Measurements from ENCODE around the gene IL16. TPM values are rescaled to one million over a fixed set of nuclear protein-coding genes. Genes with fewer than 3 reads are reported as not detected.

IL16 gene
- polyA plus RNA-seq, 2 of the 4 experiments (the other 2 are of a cell fraction): 0.09 TPM; not detected in 1

DNA sequence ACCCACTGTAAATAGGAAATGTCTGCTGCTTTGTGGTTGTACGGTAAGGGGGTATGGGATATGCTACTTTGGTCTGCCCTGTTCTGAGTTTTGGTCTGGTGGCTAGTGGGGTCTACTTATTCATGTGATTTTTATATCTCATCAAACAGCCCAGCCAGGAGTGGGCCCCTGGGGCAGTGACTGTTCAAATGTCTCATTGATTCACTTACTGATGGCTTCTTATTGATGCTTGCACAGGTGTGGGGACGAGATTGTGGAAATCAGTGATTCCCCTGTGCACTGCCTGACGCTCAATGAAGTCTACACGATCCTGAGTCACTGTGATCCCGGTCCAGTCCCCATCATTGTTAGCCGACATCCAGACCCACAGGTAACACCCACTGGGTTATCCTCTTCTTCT is 88.8 kb downstream of the IL16 start:
- CTCF ChIA-PET: interaction anchor here (0.7 to 2.2 kb wide), 3 partner anchors 11 to 266 kb away, joined by 3 to 17 read pairs (median 5); no protein-coding TSS in a partner anchor
- H3K4me2 ChIP-seq: no peak overlapping the region
- TF ChIP-seq BHLHE40 (IDR thresholded peaks at IDR 0.05; ENCODE audit: low read depth, low read length): no peak
- TF ChIP-seq MAZ (IDR thresholded peaks at IDR 0.05; ENCODE audit: borderline replicate concordance, low read depth, low read length): no peak
- H3K27ac ChIP-seq: no peak overlapping the region
- no peaks in the 10 kb centered on the region for H3K4me1 ChIP-seq
- no peaks in the 10 kb centered on the region for H3K9me3 ChIP-seq
- no peak for DNase-seq (ENCODE audit: low read depth in 1 of 2, low spot score in 1 of 2)
- FAIRE-seq: no peak
- no peak overlapping the region for H3K4me3 ChIP-seq
- no peak for ATAC-seq
- WGBS (ENCODE audit: missing lambda C conversion rate): 21% methylated on average over 6 of the region's 6 CpGs
- POLR2A ChIA-PET: no interaction called here

DNA sequence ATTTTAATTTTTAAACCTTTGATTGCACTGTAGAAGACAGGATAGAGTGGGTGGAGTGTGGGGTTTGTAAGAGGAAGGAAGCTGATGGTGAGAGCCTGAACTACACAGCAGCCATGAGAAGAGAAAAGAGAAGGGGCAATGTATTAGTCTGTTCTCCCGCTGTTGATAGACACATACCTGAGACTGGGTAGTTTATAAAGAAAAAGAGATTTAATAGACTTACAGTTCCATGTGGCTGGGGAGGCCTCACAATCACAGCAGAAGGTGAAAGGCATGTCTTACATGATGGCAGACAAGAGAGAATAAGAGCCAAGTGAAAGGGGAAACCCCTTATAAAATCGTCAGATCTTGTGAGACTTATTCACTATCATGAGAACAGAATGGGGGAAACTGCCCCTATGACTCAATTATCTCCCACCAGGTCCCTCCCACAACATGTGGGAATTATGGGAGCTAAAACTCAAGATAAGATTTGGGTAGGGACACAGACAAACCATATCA is 90.0 kb downstream of the IL16 start:
- ATAC-seq: no peak
- ChIA-PET POLR2A (no interaction called here), CTCF (interaction anchor here (1.2 to 2.2 kb wide), 6 partner anchors 11 to 114 kb away, joined by 3 to 17 read pairs (median 4); no protein-coding TSS in a partner anchor)
- TF ChIP-seq EHF (CRISPR knock-in tag; IDR thresholded peaks at IDR 0.05) (no peak), REST (IDR thresholded peaks at IDR 0.05) (no peak), ZFP36 (IDR thresholded peaks at IDR 0.05; ENCODE audit: borderline replicate concordance, partially characterized antibody) (no peak), RFX5 (IDR thresholded peaks at IDR 0.05) (no peak), MAZ (IDR thresholded peaks at IDR 0.05; ENCODE audit: borderline replicate concordance, low read depth, low read length) (no peak), RCOR1 (IDR thresholded peaks at IDR 0.05; ENCODE audit: low read depth, low read length) (no peak), HEYL (CRISPR knock-in tag; IDR thresholded peaks at IDR 0.05) (no peak), RARB (CRISPR knock-in tag; IDR thresholded peaks at IDR 0.05) (no peak), TP53 (CRISPR knock-in tag; IDR thresholded peaks at IDR 0.05) (no peak), NR3C1 (IDR thresholded peaks at IDR 0.05) (no peak), HOXB5 (CRISPR knock-in tag; IDR thresholded peaks at IDR 0.05) (no peak), HOXA7 (CRISPR knock-in tag; IDR thresholded peaks at IDR 0.05) (no peak), EP300 (IDR thresholded peaks at IDR 0.05) (no peak), KDM5A (IDR thresholded peaks at IDR 0.05) (no peak)
- TF ChIP-seq, protein P1, sequence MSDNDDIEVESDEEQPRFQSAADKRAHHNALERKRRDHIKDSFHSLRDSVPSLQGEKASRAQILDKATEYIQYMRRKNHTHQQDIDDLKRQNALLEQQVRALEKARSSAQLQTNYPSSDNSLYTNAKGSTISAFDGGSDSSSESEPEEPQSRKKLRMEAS (IDR thresholded peaks at IDR 0.05): no peak
- TF ChIP-seq, protein P2, sequence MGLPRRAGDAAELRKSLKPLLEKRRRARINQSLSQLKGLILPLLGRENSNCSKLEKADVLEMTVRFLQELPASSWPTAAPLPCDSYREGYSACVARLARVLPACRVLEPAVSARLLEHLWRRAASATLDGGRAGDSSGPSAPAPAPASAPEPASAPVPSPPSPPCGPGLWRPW (IDR thresholded peaks at IDR 0.05): no peak
- Histone ChIP-seq H3K27ac (no peak overlapping the region), H3K4me1 (no peaks in the 10 kb centered on the region), H3K4me2 (no peak overlapping the region), H3K4me3 (no peak overlapping the region), H3K9me3 (no peaks in the 10 kb centered on the region)
- 49% methylated on average over 2 of the region's 2 CpGs for WGBS (ENCODE audit: missing lambda C conversion rate)
- no peak for DNase-seq (ENCODE audit: low read depth in 1 of 2, low spot score in 1 of 2)
- FAIRE-seq: no peak

DNA sequence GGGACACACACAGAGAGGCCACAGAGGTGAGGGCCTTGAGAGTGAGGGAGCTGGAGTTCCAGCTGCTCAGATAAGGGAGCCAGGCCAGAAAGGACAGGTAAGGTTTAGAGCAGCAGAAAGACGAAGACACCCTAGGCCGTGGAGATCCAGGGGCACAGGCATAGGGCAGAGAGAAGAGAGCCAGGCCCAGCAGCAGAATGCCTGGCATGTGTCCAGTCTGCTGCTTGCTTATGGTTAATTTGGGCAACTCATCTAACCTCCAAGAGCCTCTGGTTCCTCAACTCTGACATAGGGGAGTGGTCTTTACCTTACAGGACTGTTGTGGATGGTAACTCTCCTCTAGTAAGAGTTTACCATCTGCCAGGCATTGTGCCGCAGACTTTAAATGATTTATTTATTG is 91.4 kb downstream of the IL16 start:
- H3K9me3 ChIP-seq: no peaks in the 10 kb centered on the region
- CTCF ChIA-PET: interaction anchor here (1.0 to 2.1 kb wide), 2 partner anchors 13 to 22 kb away, joined by 5 to 11 read pairs; no protein-coding TSS in a partner anchor

More for the DNA sequence above, 91.4 kb downstream of the IL16 start:
- TF ChIP-seq CBX2 (IDR thresholded peaks at IDR 0.05; ENCODE audit: borderline replicate concordance, low read depth): no peak
- TF ChIP-seq FOSB (CRISPR knock-in tag; IDR thresholded peaks at IDR 0.05): no peak
- TF ChIP-seq MYC (IDR thresholded peaks at IDR 0.05; ENCODE audit: borderline replicate concordance, low read length): no peak
- no peak for TF ChIP-seq RARB (CRISPR knock-in tag; IDR thresholded peaks at IDR 0.05)
- TF ChIP-seq HOXA7 (CRISPR knock-in tag; IDR thresholded peaks at IDR 0.05): no peak
- no peak for TF ChIP-seq ELK1 (IDR thresholded peaks at IDR 0.05; ENCODE audit: low read depth, low read length)
- TF ChIP-seq USF2 (IDR thresholded peaks at IDR 0.05): no peak
- TF ChIP-seq, protein P1 (IDR thresholded peaks at IDR 0.05): no peak
- TF ChIP-seq EHF (CRISPR knock-in tag; IDR thresholded peaks at IDR 0.05): no peak
- Histone ChIP-seq H3K4me1 (no peaks in the 10 kb centered on the region), H3K4me2 (no peak overlapping the region), H3K4me3 (no peak overlapping the region), H3K27ac (no peak overlapping the region)
- DNase-seq (ENCODE audit: low read depth in 1 of 2, low spot score in 1 of 2) (no peak), FAIRE-seq (no peak), ATAC-seq (no peak)
- 49% methylated on average over 3 of the region's 3 CpGs for WGBS (ENCODE audit: missing lambda C conversion rate)
- POLR2A ChIA-PET: no interaction called here
